Trophoblast cell (in vitro differentiated cells and primary cell): ENCODE data around the gene RASSF6.

Experiments used
- DNase-seq, 2 donors: peaks; one replicate each; pipeline ENCODE4 v3.0.0-alpha.2; 2016
- H2AFZ ChIP-seq: 2 replicates; pipeline ENCODE4 v1.6.1; 2013; ENCODE audit warnings: low read length, moderate library complexity, mild to moderate bottlenecking; ENCODE audit not compliant: insufficient read depth, poor library complexity
- H2AK5ac ChIP-seq: 2 replicates; pipeline ENCODE4 v1.6.1; 2013; ENCODE audit warnings: mild to moderate bottlenecking, low read length
- H2BK120ac ChIP-seq: 2 replicates; pipeline ENCODE4 v1.6.1; 2013; ENCODE audit warnings: low read length, mild to moderate bottlenecking, moderate library complexity; ENCODE audit not compliant: insufficient read depth, poor library complexity
- H2BK12ac ChIP-seq: 2 replicates; pipeline ENCODE4 v1.6.1; 2013; ENCODE audit warnings: mild to moderate bottlenecking, low read length, moderate library complexity
- H2BK5ac ChIP-seq: 2 replicates; pipeline ENCODE4 v1.6.1; 2013; ENCODE audit warnings: low read length, low read depth, moderate library complexity, mild to moderate bottlenecking; ENCODE audit not compliant: poor library complexity
- H3K14ac ChIP-seq: 2 replicates; pipeline ENCODE4 v1.6.1; 2013; ENCODE audit warnings: mild to moderate bottlenecking, low read length
- H3K18ac ChIP-seq: 2 replicates; pipeline ENCODE4 v1.6.1; 2013; ENCODE audit warnings: mild to moderate bottlenecking, low read length
- H3K23ac ChIP-seq: 2 replicates; pipeline ENCODE4 v1.6.1; 2013; ENCODE audit warnings: low read length
- H3K27ac ChIP-seq: 2 replicates; pipeline ENCODE4 v1.5.1; 2013; ENCODE audit warnings: low read depth, mild to moderate bottlenecking, inconsistent platforms, low read length, moderate library complexity
- H3K27me3 ChIP-seq: 2 replicates; pipeline ENCODE4 v1.6.1; 2013; ENCODE audit warnings: inconsistent platforms, mild to moderate bottlenecking, low read length, moderate library complexity; ENCODE audit not compliant: insufficient read depth
- H3K36me3 ChIP-seq, 2 experiments: 1 replicate in 1 of 2; 2 replicates in 1 of 2; pipeline ENCODE4 v1.6.1; 2013; ENCODE audit warnings: low read length in 2 of 2, mild to moderate bottlenecking in 2 of 2, moderate library complexity in 1 of 2; ENCODE audit not compliant: insufficient read depth in 2 of 2, control insufficient read depth in 1 of 2
- H3K4ac ChIP-seq: 2 replicates; pipeline ENCODE4 v1.6.1; 2013; ENCODE audit warnings: low read depth, mild to moderate bottlenecking, low read length, moderate library complexity
- H3K4me1 ChIP-seq, 2 experiments: 1 replicate in 1 of 2; 2 replicates in 1 of 2; pipeline ENCODE4 v1.6.1; 2013; ENCODE audit warnings: low read length in 2 of 2, mild to moderate bottlenecking in 2 of 2, moderate library complexity in 1 of 2; ENCODE audit not compliant: insufficient read depth in 2 of 2, control insufficient read depth in 1 of 2
- H3K4me2 ChIP-seq: 2 replicates; pipeline ENCODE4 v1.6.1; 2013; ENCODE audit warnings: inconsistent platforms, mild to moderate bottlenecking, low read length, moderate library complexity
- H3K4me3 ChIP-seq: 2 replicates; pipeline ENCODE4 v1.5.1; 2013; ENCODE audit warnings: mild to moderate bottlenecking, low read depth, low read length, inconsistent platforms
- H3K79me1 ChIP-seq: one replicate; pipeline ENCODE4 v1.6.1; 2013; ENCODE audit warnings: low read length
- H3K79me2 ChIP-seq: 2 replicates; pipeline ENCODE4 v1.6.1; 2013; ENCODE audit warnings: low read length, mild to moderate bottlenecking; ENCODE audit not compliant: control insufficient read depth, insufficient read depth, poor library complexity
- H3K9ac ChIP-seq: 2 replicates; pipeline ENCODE4 v1.6.1; 2013; ENCODE audit warnings: mild to moderate bottlenecking, low read length
- H3K9me3 ChIP-seq: 2 replicates; pipeline ENCODE4 v1.6.1; 2013; ENCODE audit warnings: low read depth, mild to moderate bottlenecking, control low read depth, inconsistent platforms, low read length; ENCODE audit not compliant: insufficient read depth
- H4K12ac ChIP-seq: 2 replicates; pipeline ENCODE4 v1.6.1; 2013; ENCODE audit warnings: low read depth, mild to moderate bottlenecking, low read length, moderate library complexity
- H4K8ac ChIP-seq: 2 replicates; pipeline ENCODE4 v1.6.1; 2013; ENCODE audit warnings: low read depth, mild to moderate bottlenecking, low read length, moderate library complexity
- H4K91ac ChIP-seq: one replicate; pipeline ENCODE4 v1.6.1; 2013; ENCODE audit warnings: low read depth, mild to moderate bottlenecking, low read length, moderate library complexity
- WGBS: extraction: QIAGEN DNeasy Blood & Tissue Kit; methylation state at CpG from one replicate; pipeline ENCODE4 v1.1.7; 2013; ENCODE audit warnings: missing lambda C conversion rate; ENCODE audit not compliant: insufficient read length, insufficient coverage; ENCODE audit errors: extremely low coverage; 5-methylcytosine and 5-hydroxymethylcytosine counted together

RASSF6 gene

DNA sequence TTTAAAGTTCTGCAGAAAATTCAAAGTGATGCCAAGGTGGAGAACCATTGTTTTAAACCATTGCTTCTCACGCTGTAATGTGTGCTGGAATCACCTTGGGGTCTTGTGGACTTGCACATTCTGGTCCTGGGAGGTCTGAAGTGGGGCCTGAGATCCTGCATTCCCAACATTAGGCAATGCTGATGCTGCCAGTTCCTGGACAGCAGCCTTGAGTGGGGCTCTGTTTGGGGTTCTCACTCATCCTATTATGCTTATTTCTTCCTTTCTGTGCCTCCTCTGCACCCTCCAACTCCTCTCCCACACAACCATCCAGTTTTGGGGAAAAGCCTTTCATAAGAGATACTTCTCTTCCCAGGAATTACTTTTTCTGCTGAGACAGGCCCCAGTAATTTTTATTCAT is 44.2 kb upstream of the RASSF6 start:
- no peak for DNase-seq
- no CpG with 5 or more reads among the region's 1 CpG for WGBS
- no peak overlapping the region for H2AFZ ChIP-seq

DNA sequence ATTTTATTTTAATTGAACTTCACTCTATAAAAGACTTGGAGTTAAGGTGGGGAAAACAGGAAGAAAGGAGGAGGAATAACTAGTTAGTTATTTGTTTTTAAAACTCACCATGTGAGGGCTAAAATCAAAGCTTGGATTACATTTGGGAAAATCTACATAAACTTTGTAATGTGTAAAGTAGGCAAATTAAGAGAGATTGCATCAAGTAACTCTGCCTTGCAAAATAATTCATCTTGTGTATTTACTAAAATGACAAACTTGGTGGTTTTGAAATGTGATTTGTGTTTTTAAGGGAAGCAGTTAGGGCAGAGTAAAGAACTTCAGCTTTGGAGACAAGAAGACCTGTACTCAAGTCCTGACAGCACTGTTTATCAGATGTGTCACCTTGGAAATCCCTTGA is 43.3 kb upstream of the RASSF6 start:
- H3K4ac ChIP-seq = no peak overlapping the region
- H3K9ac ChIP-seq = no peak overlapping the region
- H3K23ac ChIP-seq = no peak overlapping the region
- H3K27ac ChIP-seq = no peak overlapping the region
- H3K18ac ChIP-seq = no peak overlapping the region
- H3K27me3 ChIP-seq = no peaks in the 10 kb centered on the region
- DNase-seq = no peak
- H2AFZ ChIP-seq = no peak overlapping the region
- H2BK12ac ChIP-seq = no peak overlapping the region
- H4K91ac ChIP-seq = no peak overlapping the region
- no peaks in the 10 kb centered on the region for H3K79me2 ChIP-seq
- no peaks in the 10 kb centered on the region for H3K4me1 ChIP-seq
- no peak overlapping the region for H4K8ac ChIP-seq
- no peak overlapping the region for H2BK5ac ChIP-seq
- H3K4me2 ChIP-seq = no peak overlapping the region
- H3K14ac ChIP-seq = no peak overlapping the region
- H2BK120ac ChIP-seq = no peak overlapping the region
- no peaks in the 10 kb centered on the region for H3K79me1 ChIP-seq
- no peaks in the 10 kb centered on the region for H3K36me3 ChIP-seq
- no peaks in the 10 kb centered on the region for H3K9me3 ChIP-seq
- no peak overlapping the region for H4K12ac ChIP-seq
- H2AK5ac ChIP-seq = no peak overlapping the region
- no peak overlapping the region for H3K4me3 ChIP-seq

More for the DNA sequence above, 44.2 kb upstream of the RASSF6 start:
- Histone ChIP-seq H4K12ac (no peak overlapping the region), H3K27me3 (no peaks in the 10 kb centered on the region), H3K79me1 (no peaks in the 10 kb centered on the region), H3K14ac (no peak overlapping the region), H3K18ac (no peak overlapping the region), H3K4ac (no peak overlapping the region), H2BK120ac (no peak overlapping the region), H4K91ac (no peak overlapping the region), H3K9ac (no peak overlapping the region), H3K4me1 (no peaks in the 10 kb centered on the region), H2BK5ac (no peak overlapping the region), H3K9me3 (no peaks in the 10 kb centered on the region), H2BK12ac (no peak overlapping the region), H3K27ac (no peak overlapping the region), H2AK5ac (no peak overlapping the region), H3K23ac (no peak overlapping the region), H3K4me2 (no peak overlapping the region), H3K4me3 (no peak overlapping the region), H3K79me2 (no peaks in the 10 kb centered on the region), H3K36me3 (no peaks in the 10 kb centered on the region), H4K8ac (no peak overlapping the region)

DNA sequence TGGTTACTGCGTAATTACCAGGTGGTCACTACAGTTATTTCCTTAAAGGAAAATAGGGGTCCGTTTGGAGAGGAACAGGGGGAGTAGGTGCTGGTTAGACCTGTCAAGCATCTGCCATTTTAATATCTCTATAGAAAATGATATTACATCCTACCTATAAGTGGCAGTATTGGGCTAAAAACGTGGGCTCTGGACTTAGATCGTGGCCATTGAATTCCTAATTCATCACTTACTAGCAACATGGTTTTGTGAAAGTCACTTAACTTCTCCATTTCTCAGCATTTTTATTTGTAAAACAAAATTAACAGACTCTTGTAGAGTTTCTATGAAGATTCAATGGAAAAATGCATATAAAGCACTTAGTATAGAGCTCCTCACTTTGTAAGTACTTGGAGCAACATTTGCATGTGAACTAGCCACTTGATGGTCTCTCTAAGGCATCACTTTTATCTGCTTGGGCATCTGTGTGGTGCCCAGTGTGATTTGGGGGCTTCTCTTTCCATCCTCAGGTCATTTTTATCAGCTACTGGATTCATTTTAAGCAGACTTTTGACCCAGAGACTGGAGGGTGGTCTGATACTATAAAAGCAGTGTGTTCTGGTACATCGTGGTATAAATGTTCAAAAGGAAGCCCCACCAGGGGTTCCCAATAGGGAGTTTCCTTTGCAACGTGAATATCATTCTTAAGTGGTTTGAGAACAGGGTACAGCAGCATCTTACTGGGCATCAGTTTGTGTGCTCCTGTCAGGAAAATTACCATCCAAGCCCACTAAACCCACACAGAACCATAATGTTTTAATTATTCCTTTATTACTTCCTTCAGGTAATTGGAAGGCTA is 42.7 kb upstream of the RASSF6 start:
- Histone ChIP-seq H3K9ac (no peak overlapping the region), H3K4ac (no peak overlapping the region), H4K8ac (no peak overlapping the region), H4K12ac (no peak overlapping the region), H3K79me2 (no peaks in the 10 kb centered on the region), H3K4me3 (no peak overlapping the region), H3K4me1 (no peaks in the 10 kb centered on the region), H2AK5ac (no peak overlapping the region), H2BK5ac (no peak overlapping the region), H2BK12ac (no peak overlapping the region), H3K9me3 (no peaks in the 10 kb centered on the region), H3K18ac (no peak overlapping the region), H2AFZ (no peak overlapping the region), H4K91ac (no peak overlapping the region), H3K27me3 (no peaks in the 10 kb centered on the region), H3K79me1 (no peaks in the 10 kb centered on the region), H3K36me3 (no peaks in the 10 kb centered on the region), H3K4me2 (no peak overlapping the region), H3K27ac (no peak overlapping the region), H2BK120ac (no peak overlapping the region), H3K14ac (no peak overlapping the region), H3K23ac (no peak overlapping the region)
- peak in 1 of 2 donors; percentile 24 for DNase-seq
- WGBS = no CpG with 5 or more reads among the region's 6 CpGs

DNA sequence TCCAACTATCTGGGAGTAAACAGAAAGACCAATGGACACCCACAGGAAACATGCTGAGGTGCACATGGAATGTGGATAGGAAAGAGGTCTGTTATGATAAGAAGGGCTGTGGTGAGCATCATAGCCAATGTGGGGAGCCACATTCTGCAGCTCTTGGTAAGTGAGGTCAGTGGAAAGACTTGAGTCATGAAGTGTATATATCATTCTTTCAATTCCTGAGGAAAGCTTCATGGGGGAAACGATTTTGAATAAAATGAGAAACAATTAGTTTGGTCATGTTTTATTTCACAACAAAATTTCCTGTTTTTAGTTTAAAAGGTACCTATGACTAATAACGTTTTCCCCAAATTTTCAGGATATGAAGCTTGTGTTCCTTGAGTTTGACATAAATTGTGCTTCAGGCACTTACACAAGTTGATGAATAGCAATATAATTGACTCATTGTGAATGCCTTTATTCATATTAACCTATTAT is 41.4 kb upstream of the RASSF6 start:
- Histone ChIP-seq H3K23ac (no peak overlapping the region), H3K9ac (no peak overlapping the region), H2BK12ac (no peak overlapping the region), H2BK120ac (no peak overlapping the region), H3K4ac (no peak overlapping the region), H3K4me1 (no peaks in the 10 kb centered on the region), H3K27me3 (no peaks in the 10 kb centered on the region), H4K91ac (no peak overlapping the region), H3K36me3 (no peaks in the 10 kb centered on the region), H4K12ac (no peak overlapping the region), H2AK5ac (no peak overlapping the region), H4K8ac (no peak overlapping the region), H3K18ac (no peak overlapping the region), H2BK5ac (no peak overlapping the region), H3K14ac (no peak overlapping the region), H3K9me3 (no peaks in the 10 kb centered on the region), H3K4me3 (no peak overlapping the region), H3K4me2 (no peak overlapping the region), H3K79me1 (no peaks in the 10 kb centered on the region), H2AFZ (no peak overlapping the region), H3K79me2 (no peaks in the 10 kb centered on the region), H3K27ac (no peak overlapping the region)
- DNase-seq = peak in 1 of 2 donors; percentile 34
- no CpG with 5 or more reads among the region's 2 CpGs for WGBS
